ENCODE data around the gene NUBPL.
"Not testable (repeated sequence)": the region's sequence is repeated elsewhere in the genome, so short reads cannot be mapped to it uniquely, and the experiment has no call there.

NUBPL gene

GRCh38 chr14:31745741-31746140 lies 184.5 kb downstream of the NUBPL start:
- DNase-seq (ENCODE audit: low spot score): no peak

- no peak for DNase-seq (ENCODE audit: low spot score)
These were observed 185.1 kb downstream of the NUBPL start for GRCh38 chr14:31746326-31746725.

GRCh38 chr14:31749275-31749674 lies 188.1 kb downstream of the NUBPL start:
- DNase-seq (ENCODE audit: low spot score): no peak

- DNase-seq (ENCODE audit: low spot score): not testable (repeated sequence)
These were observed 189.8 kb downstream of the NUBPL start for GRCh38 chr14:31751047-31751446.

- no peak for DNase-seq (ENCODE audit: low spot score)
These were observed 191.9 kb downstream of the NUBPL start for GRCh38 chr14:31752867-31753661.

GRCh38 chr14:31758941-31759340 lies 197.7 kb downstream of the NUBPL start:
- DNase-seq (ENCODE audit: low spot score): no peak

- no peak for DNase-seq (ENCODE audit: low spot score)
These were observed 199.1 kb downstream of the NUBPL start for GRCh38 chr14:31760277-31760676.

- DNase-seq (ENCODE audit: low spot score): no peak
These were observed 200.1 kb downstream of the NUBPL start for GRCh38 chr14:31761325-31761724.

GRCh38 chr14:31763041-31763440 lies 201.8 kb downstream of the NUBPL start:
- no peak for DNase-seq (ENCODE audit: low spot score)

- DNase-seq (ENCODE audit: low spot score): no peak
These were observed 205.2 kb downstream of the NUBPL start for GRCh38 chr14:31766315-31766892.

- no peak for DNase-seq (ENCODE audit: low spot score)
These were observed 207.2 kb downstream of the NUBPL start for GRCh38 chr14:31768355-31768754.

GRCh38 chr14:31770271-31770670 lies 209.1 kb downstream of the NUBPL start:
- no peak for DNase-seq (ENCODE audit: low spot score)

GRCh38 chr14:31774567-31774966 lies 213.4 kb downstream of the NUBPL start:
- no peak for DNase-seq (ENCODE audit: low spot score)

GRCh38 chr14:31777312-31777711 lies 216.1 kb downstream of the NUBPL start:
- DNase-seq (ENCODE audit: low spot score): no peak

- no peak for DNase-seq (ENCODE audit: low spot score)
These were observed 220.4 kb downstream of the NUBPL start for GRCh38 chr14:31781578-31781977.

- no peak for DNase-seq (ENCODE audit: low spot score)
These were observed 224.4 kb downstream of the NUBPL start for GRCh38 chr14:31785574-31785973.

GRCh38 chr14:31787377-31787776 lies 226.2 kb downstream of the NUBPL start:
- no peak for DNase-seq (ENCODE audit: low spot score)

- DNase-seq (ENCODE audit: low spot score): no peak
These were observed 227.1 kb downstream of the NUBPL start for GRCh38 chr14:31788340-31788739.

GRCh38 chr14:31792726-31793125 lies 231.5 kb downstream of the NUBPL start:
- DNase-seq (ENCODE audit: low spot score): no peak

- not testable (repeated sequence) for DNase-seq (ENCODE audit: low spot score)
These were observed 236.7 kb downstream of the NUBPL start for GRCh38 chr14:31797946-31798345.

GRCh38 chr14:31802838-31803237 lies 241.6 kb downstream of the NUBPL start:
- DNase-seq (ENCODE audit: low spot score): no peak

- no peak for DNase-seq (ENCODE audit: low spot score)
These were observed 245.0 kb downstream of the NUBPL start for GRCh38 chr14:31806249-31806648.

- DNase-seq (ENCODE audit: low spot score): not testable (repeated sequence)
These were observed 250.8 kb downstream of the NUBPL start for GRCh38 chr14:31811693-31812628.
